ENCODE results near the gene MKKS. TPM values are rescaled to one million over a fixed set of nuclear protein-coding genes. Genes with fewer than 3 reads are reported as not detected.

Gene MKKS
- polyA plus RNA-seq, 1 of the 3 experiments (the other 2 are of a cell fraction) = 10.1 TPM

GRCh38 chr20:10461495-10461894 is 27.5 kb upstream of the MKKS start:
- Histone ChIP-seq H2AFZ (ENCODE audit: low read depth) (no peak overlapping the region), H3K4me1 (ENCODE audit: control insufficient read depth in 1 of 2, insufficient read depth in 2 of 2, low read depth in 1 of 2, low read length in 1 of 2) (no peaks in the 10 kb centered on the region; a peak in 1 of 4 replicates), H3K9me3 (peaks cover 4% of the 10 kb centered on the region; the same call in 1 of the 2 replicates), H3K27me3 (ENCODE audit: insufficient read depth) (no peaks in the 10 kb centered on the region), H4K20me1 (ENCODE audit: insufficient read depth) (no peaks in the 10 kb centered on the region), H3K4me2 (no peak overlapping the region), H3F3A (replicated peaks; ENCODE audit: insufficient read depth) (peaks cover 5% of the 10 kb centered on the region), H3K9me2 (no peaks in the 10 kb centered on the region), H3K4me3 (ENCODE audit: low read depth in 2 of 2, low read length in 1 of 2) (no peak overlapping the region), H3K36me3 (replicated peaks in 1 of 2; ENCODE audit: control insufficient read depth in 1 of 2, insufficient read depth in 2 of 2, low read length in 1 of 2) (peaks cover 0 to 16% of the 10 kb centered on the region in 2 experiments), H3K9ac (no peak overlapping the region), H3K79me2 (ENCODE audit: insufficient read depth) (peaks cover 24% of the 10 kb centered on the region; the same call in 1 of the 2 replicates), H3K27ac (ENCODE audit: low read depth in 2 of 2, low read length in 1 of 2) (no peak overlapping the region)
- POLR2A ChIA-PET = no interaction called here
- WGBS (ENCODE audit: low lambda C conversion rate) = 95% methylated on average over 2 of the region's 2 CpGs
- CTCF ChIA-PET = no interaction called here
- TF ChIP-seq RAD21 (IDR thresholded peaks at IDR 0.05; ENCODE audit: low read length) (no peak), IRF3 (IDR thresholded peaks at IDR 0.05; ENCODE audit: low read depth, low read length) (no peak), USF2 (IDR thresholded peaks at IDR 0.05; ENCODE audit: borderline replicate concordance, low read depth, low read length) (no peak), FOSL2 (IDR thresholded peaks at IDR 0.05; ENCODE audit: borderline replicate concordance, low read depth) (no peak), MEF2A (IDR thresholded peaks at IDR 0.05; ENCODE audit: borderline replicate concordance, low read depth) (no peak), GATA2 (CRISPR knock-in tag; IDR thresholded peaks at IDR 0.05) (no peak), RCOR1 (IDR thresholded peaks at IDR 0.05; ENCODE audit: low read length) (no peak), MAX (IDR thresholded peaks at IDR 0.05; ENCODE audit: low read depth) (no peak), RXRA (IDR thresholded peaks at IDR 0.05; ENCODE audit: borderline replicate concordance, low read depth) (no peak), GABPA (IDR thresholded peaks at IDR 0.05; ENCODE audit: low read depth) (no peak), USF1 (IDR thresholded peaks at IDR 0.05; ENCODE audit: borderline replicate concordance, low read depth) (no peak), TCF12 (IDR thresholded peaks at IDR 0.05) (no peak)
- no peak for DNase-seq

- POLR2A ChIA-PET = no interaction called here
These were observed 20.2 kb upstream of the MKKS start for GRCh38 chr20:10454151-10454750.

More at GRCh38 chr20:10454151-10454750, 20.2 kb upstream of the MKKS start:
- DNase-seq = no peak
- Histone ChIP-seq H3K4me1 (ENCODE audit: control insufficient read depth in 1 of 2, insufficient read depth in 2 of 2, low read depth in 1 of 2, low read length in 1 of 2) (peaks cover 0 to 2% of the 10 kb centered on the region in 2 experiments; a peak in 1 of 4 replicates), H3F3A (replicated peaks; ENCODE audit: insufficient read depth) (no peaks in the 10 kb centered on the region), H3K9me2 (no peaks in the 10 kb centered on the region), H3K27me3 (ENCODE audit: insufficient read depth) (no peaks in the 10 kb centered on the region), H3K36me3 (replicated peaks in 1 of 2; ENCODE audit: control insufficient read depth in 1 of 2, insufficient read depth in 2 of 2, low read length in 1 of 2) (peaks cover 0 to 13% of the 10 kb centered on the region in 2 experiments), H3K4me2 (no peak overlapping the region), H3K4me3 (ENCODE audit: low read depth in 2 of 2, low read length in 1 of 2) (no peak overlapping the region), H3K9ac (no peak overlapping the region), H3K27ac (ENCODE audit: low read depth in 2 of 2, low read length in 1 of 2) (no peak overlapping the region), H4K20me1 (ENCODE audit: insufficient read depth) (no peaks in the 10 kb centered on the region), H2AFZ (ENCODE audit: low read depth) (no peak overlapping the region), H3K79me2 (ENCODE audit: insufficient read depth) (peaks cover 33% of the 10 kb centered on the region; the same call in 1 of the 2 replicates), H3K9me3 (peaks cover 4% of the 10 kb centered on the region; the same call in 1 of the 2 replicates)
- TF ChIP-seq YY1 (IDR thresholded peaks at IDR 0.05; ENCODE audit: low read depth) = no peak
- TF ChIP-seq POLR2AphosphoS5 (IDR thresholded peaks at IDR 0.05; ENCODE audit: low read depth, low read length) = no peak
- no peak for TF ChIP-seq RXRA (IDR thresholded peaks at IDR 0.05; ENCODE audit: borderline replicate concordance, low read depth)
- TF ChIP-seq NRF1 (IDR thresholded peaks at IDR 0.05; ENCODE audit: low read depth, low read length) = no peak
- no peak for TF ChIP-seq FOXM1 (IDR thresholded peaks at IDR 0.05; ENCODE audit: low read depth)
- TF ChIP-seq NFIC (IDR thresholded peaks at IDR 0.05; ENCODE audit: borderline replicate concordance) = no peak
- TF ChIP-seq IRF3 (IDR thresholded peaks at IDR 0.05; ENCODE audit: low read depth, low read length) = no peak
- no peak for TF ChIP-seq CHD2 (IDR thresholded peaks at IDR 0.05; ENCODE audit: low read length, partially characterized antibody)
- TF ChIP-seq SMC3 (IDR thresholded peaks at IDR 0.05; ENCODE audit: low read depth, low read length) = no peak
- no peak for TF ChIP-seq RCOR1 (IDR thresholded peaks at IDR 0.05; ENCODE audit: low read length)
- no peak for TF ChIP-seq RFX5 (IDR thresholded peaks at IDR 0.05; ENCODE audit: low read length)
- TF ChIP-seq ZBTB33 (IDR thresholded peaks at IDR 0.05; ENCODE audit: borderline replicate concordance, low read depth) = no peak
- no peak for TF ChIP-seq USF2 (IDR thresholded peaks at IDR 0.05; ENCODE audit: borderline replicate concordance, low read depth, low read length)
- CTCF ChIA-PET = no interaction called here
